Lung (tissue), 12 donors: Measurements from ENCODE around the gene POLA1. TPM values are rescaled to one million over a fixed set of nuclear protein-coding genes. Genes with fewer than 3 reads are reported as not detected.

Experiments used
- ATAC-seq: fragments of 200-7000 bp; cut with Tn5 transposase; one replicate; pipeline ENCODE4 v1.9.1; 2020; ENCODE audit warnings: moderate number of reproducible peaks; ENCODE audit not compliant: insufficient read depth, low FRiP score
- DNase-seq, 3 donors: peaks; one replicate each; pipeline ENCODE4 v3.0.0-alpha.2; 2013 to 2017
- H3K27ac ChIP-seq, 2 donors: one replicate each; pipeline ENCODE4 v1.5.1; 2013; ENCODE audit warnings: mild to moderate bottlenecking in 2 of 2, moderate library complexity in 2 of 2, control low read depth in 1 of 2, inconsistent platforms in 1 of 2, low read depth in 1 of 2, low read length in 1 of 2
- H3K27me3 ChIP-seq, 3 donors: one replicate each; pipeline ENCODE4 v1.5.1; 2013; ENCODE audit warnings: low read length in 2 of 3; ENCODE audit not compliant: control insufficient read depth in 3 of 3, insufficient read depth in 3 of 3
- H3K36me3 ChIP-seq, 4 donors: one replicate each; pipeline ENCODE4 v1.5.1; 2013; ENCODE audit warnings: low read length in 4 of 4, mild to moderate bottlenecking in 1 of 4, moderate library complexity in 1 of 4; ENCODE audit not compliant: control insufficient read depth in 4 of 4, insufficient read depth in 4 of 4
- H3K4me1 ChIP-seq, 5 donors: one replicate each; pipeline ENCODE4 v1.5.1; 2013; ENCODE audit warnings: low read length in 5 of 5, mild to moderate bottlenecking in 2 of 5, moderate library complexity in 1 of 5; ENCODE audit not compliant: control insufficient read depth in 5 of 5, insufficient read depth in 5 of 5
- H3K4me3 ChIP-seq: one replicate; pipeline ENCODE4 v1.5.1; 2013; ENCODE audit warnings: mild to moderate bottlenecking, control low read depth, moderate library complexity
- H3K9ac ChIP-seq, 2 donors: one replicate each; pipeline ENCODE4 v1.5.1; 2013; ENCODE audit warnings: low read length in 2 of 2, control low read depth in 1 of 2; ENCODE audit not compliant: insufficient read depth in 1 of 2
- H3K9me3 ChIP-seq, 4 donors: one replicate each; pipeline ENCODE4 v1.5.1; 2013; ENCODE audit warnings: low read length in 3 of 4, mild to moderate bottlenecking in 1 of 4, moderate library complexity in 1 of 4; ENCODE audit not compliant: control insufficient read depth in 4 of 4, insufficient read depth in 3 of 4
- CTCF ChIP-seq: IDR thresholded peaks from 2 replicates; pipeline ENCODE4 v1.5.1; 2012; ENCODE audit warnings: mild to moderate bottlenecking; ENCODE audit errors: control extremely low read depth, extremely low read depth
- WGBS, 2 donors: extraction: QIAGEN DNeasy Blood & Tissue Kit; methylation state at CpG; one replicate each; pipeline ENCODE4 v1.1.7; 2013; 5-methylcytosine and 5-hydroxymethylcytosine counted together
- polyA plus RNA-seq, 2 donors: library from polyadenylated mRNA; stranded (reverse); fragments of 200-250 nt; gene quantifications; one replicate each; pipeline ENCODE4 v1.2.1, GENCODE V29; 2013
- total RNA-seq, 2 donors: library from RNA; depleted of rRNA in 1 of 2; stranded (reverse); fragments of >200 nt in 1 of 2; gene quantifications; one replicate each; pipeline ENCODE4 v1.2.1, GENCODE V29; 2014 to 2021
- donor health status: control.
- donor health status: control.
- donor health status: Bipolar disorder and iron deficiency.
- donor health status: healthy.
- donor health status: DM: yes; HTN: yes; CAD: no.

The POLA1 gene
- total and polyA plus RNA-seq, 4 donors: 2.4 to 18.7 (median 6.1) TPM

DNA sequence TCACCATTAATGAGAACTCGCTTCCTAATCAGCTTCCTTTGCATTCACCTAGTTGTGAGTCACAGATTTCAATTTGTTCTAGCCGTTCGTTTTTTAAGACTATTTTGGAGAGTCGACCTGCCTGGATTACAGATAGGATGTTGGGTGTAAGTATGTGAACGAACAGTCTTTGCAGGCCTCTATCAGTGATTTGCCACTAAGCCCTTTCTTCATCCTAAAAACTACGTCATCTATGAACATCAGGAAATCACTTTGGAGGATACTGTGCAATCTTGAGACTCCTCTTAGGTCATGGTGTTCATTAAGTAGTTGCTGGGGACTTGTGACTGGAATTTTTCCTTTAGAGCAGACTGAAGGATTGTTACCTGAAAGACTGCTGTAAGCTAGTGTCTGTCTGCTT is 1.1 kb downstream of the POLA1 start:
- H3K9me3 ChIP-seq: peaks cover 0 to 5% (median 0%) of the 10 kb centered on the region in 4 donors
- 37 to 49% methylated on average over 6 of the region's 6 CpGs for WGBS, 2 donors
- TF ChIP-seq CTCF: no peak
- peaks cover 0 to 1% (median 0%) of the 10 kb centered on the region in 4 donors for H3K36me3 ChIP-seq
- H3K27me3 ChIP-seq: peaks cover 0 to 5% (median 4%) of the 10 kb centered on the region in 3 donors
- peaks cover 0 to 10% (median 0%) of the 10 kb centered on the region in 5 donors for H3K4me1 ChIP-seq
- no peak for DNase-seq
- no peak overlapping the region for H3K27ac ChIP-seq
- H3K9ac ChIP-seq: no peak overlapping the region
- no peak for ATAC-seq
- H3K4me3 ChIP-seq: no peak overlapping the region

DNA sequence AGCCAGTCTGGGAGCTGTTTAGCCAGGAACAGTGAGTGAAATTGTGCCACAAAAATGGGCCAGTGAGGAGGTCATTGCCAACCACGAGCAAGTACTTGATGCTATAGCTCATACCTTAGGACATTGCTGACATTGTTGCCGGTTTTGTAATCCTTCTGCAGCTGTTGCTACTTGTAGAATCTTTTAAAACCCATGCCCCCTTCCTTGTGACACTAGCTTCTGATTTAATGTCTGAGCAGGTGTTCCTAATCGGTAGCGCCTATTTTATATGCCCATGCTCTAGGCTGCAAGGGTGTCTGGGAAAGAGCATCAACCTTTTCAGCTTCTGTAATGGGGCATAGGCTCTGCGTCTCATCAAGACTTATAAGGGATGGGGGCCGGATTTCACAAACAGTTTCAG is 2.6 kb downstream of the POLA1 start:
- Histone ChIP-seq H3K36me3 (peaks cover 0 to 2% (median 0%) of the 10 kb centered on the region in 4 donors), H3K27me3 (peaks cover 0 to 5% (median 0%) of the 10 kb centered on the region in 3 donors), H3K4me1 (peaks cover 0 to 10% (median 0%) of the 10 kb centered on the region in 5 donors), H3K4me3 (no peak overlapping the region), H3K27ac (no peak overlapping the region), H3K9me3 (peaks cover 0 to 5% (median 0%) of the 10 kb centered on the region in 4 donors), H3K9ac (no peak overlapping the region)
- no peak for TF ChIP-seq CTCF
- whole genome bisulfite sequencing, 2 donors: 73 to 94% methylated on average over 6 of the region's 6 CpGs
- ATAC-seq (no peak), DNase-seq (no peak)

- Histone ChIP-seq H3K4me1 (peaks cover 0 to 1% (median 0%) of the 10 kb centered on the region in 5 donors), H3K4me3 (no peak overlapping the region), H3K9ac (no peak overlapping the region), H3K27ac (no peak overlapping the region), H3K36me3 (peaks cover 0 to 8% (median 4%) of the 10 kb centered on the region in 4 donors), H3K9me3 (no peaks in the 10 kb centered on the region), H3K27me3 (peaks cover 0 to 8% (median 0%) of the 10 kb centered on the region in 3 donors)
- DNase-seq (no peak), ATAC-seq (no peak)
- WGBS, 2 donors: 94 to 98% methylated on average over 3 of the region's 3 CpGs
- TF ChIP-seq CTCF: no peak
Measured at GRCh38 chrX:24702362-24703184, 8.9 kb downstream of the POLA1 start.
